C4-2B (cell line): Measurements from ENCODE around the gene DLG1.

Source experiments
- ZFX ChIP-seq: fragments of 450-650 bp; IDR thresholded peaks from 2 replicates; pipeline ENCODE4 v1.6.1; 2017
- TF ChIP-seq, protein P1 (sequence below): fragments of 450-650 bp; conservative IDR thresholded peaks from 2 replicates; pipeline ENCODE4 v1.5.1; 2017; ENCODE audit warnings: mild to moderate bottlenecking

- TF ChIP-seq, protein P1, sequence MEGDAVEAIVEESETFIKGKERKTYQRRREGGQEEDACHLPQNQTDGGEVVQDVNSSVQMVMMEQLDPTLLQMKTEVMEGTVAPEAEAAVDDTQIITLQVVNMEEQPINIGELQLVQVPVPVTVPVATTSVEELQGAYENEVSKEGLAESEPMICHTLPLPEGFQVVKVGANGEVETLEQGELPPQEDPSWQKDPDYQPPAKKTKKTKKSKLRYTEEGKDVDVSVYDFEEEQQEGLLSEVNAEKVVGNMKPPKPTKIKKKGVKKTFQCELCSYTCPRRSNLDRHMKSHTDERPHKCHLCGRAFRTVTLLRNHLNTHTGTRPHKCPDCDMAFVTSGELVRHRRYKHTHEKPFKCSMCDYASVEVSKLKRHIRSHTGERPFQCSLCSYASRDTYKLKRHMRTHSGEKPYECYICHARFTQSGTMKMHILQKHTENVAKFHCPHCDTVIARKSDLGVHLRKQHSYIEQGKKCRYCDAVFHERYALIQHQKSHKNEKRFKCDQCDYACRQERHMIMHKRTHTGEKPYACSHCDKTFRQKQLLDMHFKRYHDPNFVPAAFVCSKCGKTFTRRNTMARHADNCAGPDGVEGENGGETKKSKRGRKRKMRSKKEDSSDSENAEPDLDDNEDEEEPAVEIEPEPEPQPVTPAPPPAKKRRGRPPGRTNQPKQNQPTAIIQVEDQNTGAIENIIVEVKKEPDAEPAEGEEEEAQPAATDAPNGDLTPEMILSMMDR, result no peak
- no peak for TF ChIP-seq ZFX
These were observed 277.2 kb downstream of the DLG1 start for GRCh38 chr3:197021231-197021630.
